HepG2 (cell line): ENCODE measurements around the gene POLQ. TPM values are rescaled to one million over a fixed set of nuclear protein-coding genes. Genes with fewer than 3 reads are reported as not detected.

Source experiments
- ATAC-seq: fragments of 200-7000 bp; cut with Tn5 transposase; 3 replicates; pipeline ENCODE4 v1.9.1; 2020; ENCODE audit warnings: mild to moderate bottlenecking, moderate library complexity
- BruUV-seq: library from RNA; stranded (reverse); fragments of 400-500 nt; replicated peaks from 2 replicates; lab custom pipeline; 2021; lab: Mats Ljungman, UMichigan
- CTCF ChIA-PET: fragments of 300-600 bp; formaldehyde crosslinking; extraction: SDS; loops from one replicate; lab custom pipeline; 2021; ENCODE audit warnings: low total read pairs, inconsistent platforms, low intra/inter-chr PET ratio; lab: Yijun Ruan, JAX
- POLR2A ChIA-PET: fragments of 350-600 bp; sonication (Branson Sonifier 250); formaldehyde crosslinking; loops from one replicate; lab custom pipeline; 2020; ENCODE audit warnings: antibody characterized with exemption, inconsistent platforms; lab: Yijun Ruan, JAX
- DNase-seq: peaks from one replicate; pipeline ENCODE4 v3.0.0-alpha.2; 2015; ENCODE audit warnings: low spot score
- FAIRE-seq: peaks from 3 replicates; lab custom pipeline; 2011; peaks lifted over from hg19 to GRCh38; lab: Jason Lieb, UNC
- H2AFZ ChIP-seq: one replicate; pipeline ENCODE4 v1.6.1; 2011; ENCODE audit warnings: low read length, inconsistent platforms
- H3K27ac ChIP-seq: fragments of 300-600 bp; 3 replicates; pipeline ENCODE4 v1.8.0; 2011; ENCODE audit warnings: mixed run types, mild to moderate bottlenecking, mixed read lengths, low read length, inconsistent platforms; ENCODE audit not compliant: insufficient read depth; ENCODE audit errors: extremely low read length
- H3K27me3 ChIP-seq, 2 experiments: fragments of 200-600 bp in 1 of 2; 2 replicates in 1 of 2; 3 replicates in 1 of 2; pipeline versions ENCODE4 v1.6.0 to v1.8.0; 2011; ENCODE audit warnings: low read length in 2 of 2, mild to moderate bottlenecking in 2 of 2, moderate library complexity in 2 of 2, inconsistent platforms in 1 of 2; ENCODE audit not compliant: insufficient read depth in 2 of 2, control insufficient read depth in 1 of 2
- H3K36me3 ChIP-seq, 2 experiments: fragments of 200-600 bp in 1 of 2; replicated peaks in 1 of 2; 2 replicates in 1 of 2; 3 replicates in 1 of 2; pipeline versions ENCODE4 v1.5.1 to v1.8.0; 2011; ENCODE audit warnings: low read length in 2 of 2, inconsistent platforms in 1 of 2; ENCODE audit not compliant: insufficient read depth in 2 of 2, control insufficient read depth in 1 of 2
- H3K4me1 ChIP-seq: 2 replicates; pipeline ENCODE4 v1.5.1; 2012; ENCODE audit warnings: low read length, inconsistent platforms; ENCODE audit not compliant: insufficient read depth
- H3K4me2 ChIP-seq: 2 replicates; pipeline ENCODE4 v1.6.0; 2011; ENCODE audit warnings: low read depth, low read length, inconsistent platforms
- H3K4me3 ChIP-seq, 3 experiments: fragments of 200-600 bp in 1 of 3; sonication (generic), shearing (Covaris generic) in 1 of 3; replicated peaks in 1 of 3; 2 replicates each; pipeline ENCODE4 v1.5.1; 2011 to 2016; ENCODE audit warnings: low read length in 3 of 3, inconsistent platforms in 2 of 3, low read depth in 2 of 3, mild to moderate bottlenecking in 2 of 3, control low read depth in 1 of 3, mixed read lengths in 1 of 3; ENCODE audit not compliant: insufficient read depth in 1 of 3
- H3K79me2 ChIP-seq: one replicate; pipeline ENCODE4 v1.6.1; 2011; ENCODE audit warnings: low read length, inconsistent platforms; ENCODE audit not compliant: insufficient read depth
- H3K9ac ChIP-seq: 2 replicates; pipeline ENCODE4 v1.6.0; 2011; ENCODE audit warnings: mild to moderate bottlenecking, low read depth, low read length, inconsistent platforms; ENCODE audit not compliant: insufficient read depth
- H3K9me3 ChIP-seq: 2 replicates; pipeline ENCODE4 v1.5.1; 2012; ENCODE audit warnings: mild to moderate bottlenecking, low read length
- H4K20me1 ChIP-seq: 2 replicates; pipeline ENCODE4 v1.6.0; 2011; ENCODE audit warnings: inconsistent platforms, mild to moderate bottlenecking, low read length, moderate library complexity; ENCODE audit not compliant: insufficient read depth
- CREM ChIP-seq, 2 experiments: sonication (generic) in 1 of 2; formaldehyde crosslinking in 1 of 2; IDR thresholded peaks; 2 replicates each; pipeline versions ENCODE4 v1.4.0 to v1.6.1; 2016 to 2020; ENCODE audit warnings: antibody characterized with exemption in 1 of 2, mild to moderate bottlenecking in 1 of 2, missing genetic modification reagents in 1 of 2
- GFI1 ChIP-seq: sonication (generic); formaldehyde crosslinking; IDR thresholded peaks from 2 replicates; pipeline ENCODE4 v1.5.0; 2020; ENCODE audit warnings: missing genetic modification reagents, mild to moderate bottlenecking, borderline replicate concordance
- HNF4G ChIP-seq, 2 experiments: sonication (generic) in 1 of 2; formaldehyde crosslinking in 1 of 2; IDR thresholded peaks; 2 replicates each; pipeline versions ENCODE4 v1.4.0 to v1.6.1; 2011 to 2020; ENCODE audit warnings: borderline replicate concordance in 2 of 2, low read depth in 2 of 2, mild to moderate bottlenecking in 2 of 2, low read length in 1 of 2, missing genetic modification reagents in 1 of 2, moderate library complexity in 1 of 2
- LCORL ChIP-seq, 2 experiments: fragments of 450-650 bp in 1 of 2; sonication (generic) in 1 of 2; formaldehyde crosslinking in 1 of 2; IDR thresholded peaks; 2 replicates each; pipeline versions ENCODE4 v1.5.0 to v1.6.1; 2017 to 2020; ENCODE audit warnings: antibody characterized with exemption in 1 of 2, missing genetic modification reagents in 1 of 2
- MAF1 ChIP-seq: sonication (generic); formaldehyde crosslinking; IDR thresholded peaks from 2 replicates; pipeline ENCODE4 v1.5.0; 2020; ENCODE audit warnings: missing genetic modification reagents, borderline replicate concordance
- NFIB ChIP-seq: sonication (generic); formaldehyde crosslinking; IDR thresholded peaks from 2 replicates; pipeline ENCODE4 v1.9.0; 2021; ENCODE audit warnings: missing genetic modification reagents, mild to moderate bottlenecking, borderline replicate concordance
- PHF21A ChIP-seq: sonication (generic); formaldehyde crosslinking; IDR thresholded peaks from 2 replicates; pipeline ENCODE4 v1.5.0; 2020; ENCODE audit warnings: mild to moderate bottlenecking, missing genetic modification reagents
- SOX6 ChIP-seq, 2 experiments: fragments of 450-650 bp in 1 of 2; sonication (generic) in 1 of 2; formaldehyde crosslinking in 1 of 2; IDR thresholded peaks; 2 replicates each; pipeline versions ENCODE4 v1.4.0 to v1.6.1; 2017 to 2020; ENCODE audit warnings: antibody characterized with exemption in 1 of 2, mild to moderate bottlenecking in 1 of 2, missing genetic modification reagents in 1 of 2
- YEATS4 ChIP-seq: sonication (generic); formaldehyde crosslinking; IDR thresholded peaks from 2 replicates; pipeline ENCODE4 v1.4.0; 2020; ENCODE audit warnings: missing genetic modification reagents, borderline replicate concordance
- ZNF644 ChIP-seq: IDR thresholded peaks from 2 replicates; pipeline ENCODE4 v1.6.1; 2016; ENCODE audit warnings: low read depth
- ZNF770 ChIP-seq: sonication (generic); formaldehyde crosslinking; IDR thresholded peaks from 2 replicates; pipeline ENCODE4 v1.5.0; 2020; ENCODE audit warnings: mild to moderate bottlenecking, missing genetic modification reagents
- WGBS: methylation state at CpG from one replicate; pipeline ENCODE4 v1.1.6; 2017; ENCODE audit warnings: low lambda C conversion rate; 5-methylcytosine and 5-hydroxymethylcytosine counted together
- in situ Hi-C: cut with HindIII; loops from 2 replicates; pipeline ENCODE4 v1.10.0; 2017; ENCODE audit warnings: low pct_unique_long_range_greater_than_20kb; ENCODE audit not compliant: extremely low pct_ligation_motif_present
- intact Hi-C: fragments of 100-400 bp; cut with micrococcal nuclease; formaldehyde crosslinking; loops from one replicate; pipeline ENCODE4 v1.10.0; 2022; ENCODE audit not compliant: unreplicated experiment
- polyA plus RNA-seq, 8 experiments: library from polyadenylated mRNA; depleted of rRNA in 3 of 8; stranded (reverse) in 7 of 8; unstranded in 1 of 8; fragments of >200 nt; fragmentation: Illumina TruSeq in 4 of 8; extraction: Trizol in 4 of 8; gene quantifications; 2 replicates each; pipeline versions ENCODE4 v1.2.1 to v1.2.3, GENCODE V29; 2011 to 2016; ENCODE audit warnings: low read depth in 4 of 8, missing spikeins in 1 of 8, mixed read lengths in 1 of 8; ENCODE audit not compliant: insufficient read depth in 1 of 8
- total RNA-seq, 5 experiments: library from RNA; depleted of rRNA; stranded (reverse); fragments of >200 nt; fragmentation: Illumina TruSeq; extraction: Trizol; gene quantifications; 2 replicates each; pipeline ENCODE4 v1.2.3, GENCODE V29; 2016; ENCODE audit warnings: low read depth in 1 of 5

The POLQ gene
- total and polyA plus RNA-seq, 2 of the 13 experiments (the other 11 are each of a cell fraction or from before 2014, with no cell fraction given) = 2.5 to 18.6 TPM

- Histone ChIP-seq H3K79me2 (no peaks in the 10 kb centered on the region), H3K4me1 (no peaks in the 10 kb centered on the region), H2AFZ (no peak overlapping the region), H3K9me3 (no peaks in the 10 kb centered on the region), H4K20me1 (no peaks in the 10 kb centered on the region), H3K4me2 (no peak overlapping the region), H3K36me3 (peaks cover 4 to 37% of the 10 kb centered on the region in 2 experiments; a peak in 4 of 5 replicates), H3K9ac (no peak overlapping the region), H3K27ac (no peak overlapping the region), H3K4me3 (no peak overlapping the region), H3K27me3 (no peaks in the 10 kb centered on the region)
- POLR2A ChIA-PET = no interaction called here
- DNase-seq (no peak), FAIRE-seq (no peak), ATAC-seq (no peak)
- CTCF ChIA-PET = no interaction called here
- in situ Hi-C loops (no loop called here), intact Hi-C loops (no loop called here)
- no TSS peak for BruUV-seq
- TF ChIP-seq GFI1 (CRISPR knock-in tag) (no peak), MAF1 (CRISPR knock-in tag) (no peak), ZNF770 (no peak), NFIB (CRISPR knock-in tag) (no peak), HNF4G (IDR thresholded peaks at IDR 0.05; ENCODE audit: borderline replicate concordance, low read depth, low read length) (no peak), HNF4G (CRISPR knock-in tag; IDR thresholded peaks at IDR 0.05; ENCODE audit: borderline replicate concordance, low read depth) (no peak), YEATS4 (no peak), PHF21A (no peak), ZNF644 (CRISPR knock-in tag) (no peak), SOX6 (IDR thresholded peaks at IDR 0.05) (no peak), SOX6 (CRISPR knock-in tag; IDR thresholded peaks at IDR 0.05) (no peak), CREM (IDR thresholded peaks at IDR 0.05) (no peak), CREM (CRISPR knock-in tag; IDR thresholded peaks at IDR 0.05) (no peak), LCORL (IDR thresholded peaks at IDR 0.05) (no peak), LCORL (CRISPR knock-in tag; IDR thresholded peaks at IDR 0.05) (no peak)
- 100% methylated on average over 2 of the region's 2 CpGs for WGBS
Observed at GRCh38 chr3:121473001-121473400, 72.8 kb downstream of the POLQ start.
